ENCODE measurements around the gene CORO2B. TPM values are rescaled to one million over a fixed set of nuclear protein-coding genes. Genes with fewer than 3 reads are reported as not detected.

CORO2B gene
- total and polyA plus RNA-seq, 9 of the 15 experiments (the other 6 are each of a cell fraction or from before 2014, with no cell fraction given): not detected

DNA sequence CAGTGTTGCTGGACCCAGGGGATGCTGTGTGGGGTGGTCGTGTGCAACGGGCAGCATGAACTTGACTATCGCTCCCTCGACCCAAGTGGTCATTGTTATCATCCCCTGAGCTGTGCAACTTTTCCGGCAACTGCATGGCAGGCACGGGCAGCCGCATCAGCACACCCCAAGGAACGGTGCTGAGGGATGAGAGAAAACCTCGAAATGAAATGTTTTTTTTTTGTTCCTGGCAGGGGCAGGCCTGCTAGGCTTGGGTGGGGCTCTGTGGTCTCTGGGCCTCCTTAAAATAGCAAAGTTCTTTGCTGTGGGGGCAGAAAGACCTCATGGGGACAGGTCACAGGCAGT lies 51.4 kb downstream of the CORO2B start:
- no peak overlapping the region for H3K4me2 ChIP-seq (ENCODE audit: insufficient read depth, low read length)
- no peak for DNase-seq (ENCODE audit: extremely low read depth in 1 of 4, low spot score in 3 of 4)
- H3K79me2 ChIP-seq (ENCODE audit: control insufficient read depth, insufficient read depth, low read length): no peaks in the 10 kb centered on the region
- ATAC-seq: no peak
- no TSS peak for BruUV-seq (replicated peaks)
- no peaks in the 10 kb centered on the region for H3K9me1 ChIP-seq (ENCODE audit: control insufficient read depth, insufficient read depth, low read length)
- H3K27me3 ChIP-seq (ENCODE audit: control insufficient read depth in 2 of 2, insufficient read depth in 2 of 2, low read length in 2 of 2): peaks cover 5 to 69% of the 10 kb centered on the region in 2 experiments
- POLR2A ChIA-PET: interaction anchor here (0.6 kb wide), 1 partner anchor 7 kb away, joined by 3 read pairs; no protein-coding TSS in a partner anchor
- H3K36me3 ChIP-seq (ENCODE audit: control insufficient read depth, insufficient read depth, low read length): no peaks in the 10 kb centered on the region
- intact Hi-C loops (cut with micrococcal nuclease) (no loop called here), in situ Hi-C loops (cut with MboI) (no loop called here)
- 3% methylated on average over 9 of the region's 9 CpGs for WGBS (ENCODE audit: insufficient coverage, low coverage, missing lambda C conversion rate)
- H3K4me3 ChIP-seq: no peak overlapping the region
- peaks cover 18% of the 10 kb centered on the region for H4K20me1 ChIP-seq (replicated peaks; ENCODE audit: control insufficient read depth, insufficient read depth, low read length)
- H3K4me1 ChIP-seq (replicated peaks in 1 of 2; ENCODE audit: control insufficient read depth in 2 of 2, insufficient read depth in 2 of 2, low read length in 2 of 2): no peaks in the 10 kb centered on the region
- TF ChIP-seq GTF2E2 (tag; IDR thresholded peaks at IDR 0.05): no peak
- TF ChIP-seq PBX2 (CRISPR knock-in tag; IDR thresholded peaks at IDR 0.05; ENCODE audit: low read depth): no peak
- TF ChIP-seq PBX2 (tag; conservative IDR thresholded peaks at IDR 0.05; ENCODE audit: low read depth): no peak
- TF ChIP-seq TGIF2 (CRISPR knock-in tag; IDR thresholded peaks at IDR 0.05): no peak
- TF ChIP-seq MIER1 (IDR thresholded peaks at IDR 0.05; ENCODE audit: low read depth): no peak
- no peak for TF ChIP-seq ZNF77 (CRISPR knock-in tag; IDR thresholded peaks at IDR 0.05)
- no peak for TF ChIP-seq HDAC6 (IDR thresholded peaks at IDR 0.05; ENCODE audit: low read depth, low read length)
- TF ChIP-seq, protein P1, sequence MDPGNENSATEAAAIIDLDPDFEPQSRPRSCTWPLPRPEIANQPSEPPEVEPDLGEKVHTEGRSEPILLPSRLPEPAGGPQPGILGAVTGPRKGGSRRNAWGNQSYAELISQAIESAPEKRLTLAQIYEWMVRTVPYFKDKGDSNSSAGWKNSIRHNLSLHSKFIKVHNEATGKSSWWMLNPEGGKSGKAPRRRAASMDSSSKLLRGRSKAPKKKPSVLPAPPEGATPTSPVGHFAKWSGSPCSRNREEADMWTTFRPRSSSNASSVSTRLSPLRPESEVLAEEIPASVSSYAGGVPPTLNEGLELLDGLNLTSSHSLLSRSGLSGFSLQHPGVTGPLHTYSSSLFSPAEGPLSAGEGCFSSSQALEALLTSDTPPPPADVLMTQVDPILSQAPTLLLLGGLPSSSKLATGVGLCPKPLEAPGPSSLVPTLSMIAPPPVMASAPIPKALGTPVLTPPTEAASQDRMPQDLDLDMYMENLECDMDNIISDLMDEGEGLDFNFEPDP (CRISPR knock-in tag; IDR thresholded peaks at IDR 0.05): no peak
- no peak overlapping the region for H3K9ac ChIP-seq (ENCODE audit: insufficient read depth in 1 of 2, low read depth in 2 of 2, low read length in 2 of 2)
- no peak for FAIRE-seq
- no peak overlapping the region for H2AFZ ChIP-seq (ENCODE audit: low read depth, low read length)
- H3K9me3 ChIP-seq (replicated peaks; ENCODE audit: control insufficient read depth, insufficient read depth, low read depth, low read length): no peaks in the 10 kb centered on the region
- no peak overlapping the region for H3K27ac ChIP-seq (ENCODE audit: extremely low read depth, low read depth, low read length)
- CTCF ChIA-PET (ENCODE audit: low intra/inter-chr PET ratio): no interaction called here

Measured in K562 (cell line).